ENCODE measurements around the gene FBXO22.
"Not testable (repeated sequence)": the region's sequence is repeated elsewhere in the genome, so short reads cannot be mapped to it uniquely, and the experiment has no call there.

Gene FBXO22

DNA sequence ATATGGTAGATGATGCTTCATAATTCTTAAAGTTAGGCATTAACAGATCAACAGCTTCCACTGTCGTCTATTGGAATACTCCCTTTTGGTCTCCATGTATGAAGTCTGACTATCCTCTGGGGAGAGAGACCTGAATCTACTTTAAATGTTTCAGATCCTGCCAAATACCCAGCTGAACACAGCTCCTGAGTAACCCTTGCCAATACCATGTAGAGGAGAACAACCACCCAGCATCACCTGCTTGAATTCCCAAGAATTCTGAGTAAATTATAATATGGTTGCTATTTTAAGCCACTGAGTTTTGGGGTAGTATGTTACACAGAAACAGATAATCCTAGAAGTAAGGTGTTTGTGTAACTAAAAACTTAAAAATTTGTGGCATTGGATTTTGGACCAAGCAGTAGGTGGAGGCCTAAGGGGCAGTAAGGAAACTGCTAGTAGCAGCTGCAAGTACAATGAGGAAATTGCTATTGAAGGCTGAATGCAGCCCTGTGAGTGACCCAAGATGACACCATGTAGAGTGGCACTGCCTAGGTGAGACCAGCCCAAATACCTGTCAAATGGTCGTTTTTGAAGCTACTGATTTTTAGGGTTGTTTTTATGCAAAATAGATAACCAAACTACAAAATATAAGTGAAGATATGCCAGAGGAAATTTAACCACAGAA lies 77.6 kb downstream of the FBXO22 start:
- DNase-seq (ENCODE audit: low read depth in 2 of 2): no peak

DNA sequence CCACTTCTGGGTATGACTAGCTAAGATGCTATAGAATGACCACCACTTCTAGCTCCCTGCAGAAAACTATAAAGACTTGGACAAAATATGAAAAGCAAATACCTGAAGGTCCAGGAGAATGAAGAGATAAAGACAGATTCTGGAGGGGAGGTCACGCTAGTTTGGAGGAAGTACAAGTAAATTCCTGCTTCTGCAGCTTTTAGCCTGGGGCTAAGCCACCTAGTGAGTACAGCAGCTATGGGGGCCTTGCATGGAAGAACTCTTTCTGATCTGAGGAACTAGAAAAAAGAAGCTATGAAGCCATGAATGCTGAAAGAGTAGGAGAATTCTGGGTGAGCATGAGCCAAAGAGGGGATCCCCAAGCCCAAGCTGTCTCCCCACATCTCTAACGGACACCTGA lies 78.8 kb downstream of the FBXO22 start:
- no peak for DNase-seq (ENCODE audit: low read depth in 2 of 2)

DNA sequence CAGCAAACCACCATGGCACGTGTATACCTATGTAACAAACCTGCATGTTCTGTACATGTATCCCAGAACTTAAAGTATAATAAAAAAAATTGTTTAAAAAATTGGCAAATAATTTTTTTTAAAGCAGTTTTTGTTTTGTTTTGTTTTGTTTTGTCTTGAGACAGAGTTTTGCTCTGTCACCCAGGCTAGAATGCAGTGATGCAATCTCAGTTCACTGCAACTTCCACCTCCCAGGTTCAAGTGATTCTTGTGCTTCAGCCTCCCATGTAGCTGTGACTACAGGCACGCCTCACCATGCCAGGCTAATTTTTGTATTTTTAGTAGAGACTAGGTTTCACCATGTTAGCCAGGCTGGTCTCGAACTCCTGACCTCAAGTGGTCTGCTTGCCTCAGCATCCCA lies 81.0 kb downstream of the FBXO22 start:
- not testable (repeated sequence) for DNase-seq (ENCODE audit: low read depth in 2 of 2)

DNA sequence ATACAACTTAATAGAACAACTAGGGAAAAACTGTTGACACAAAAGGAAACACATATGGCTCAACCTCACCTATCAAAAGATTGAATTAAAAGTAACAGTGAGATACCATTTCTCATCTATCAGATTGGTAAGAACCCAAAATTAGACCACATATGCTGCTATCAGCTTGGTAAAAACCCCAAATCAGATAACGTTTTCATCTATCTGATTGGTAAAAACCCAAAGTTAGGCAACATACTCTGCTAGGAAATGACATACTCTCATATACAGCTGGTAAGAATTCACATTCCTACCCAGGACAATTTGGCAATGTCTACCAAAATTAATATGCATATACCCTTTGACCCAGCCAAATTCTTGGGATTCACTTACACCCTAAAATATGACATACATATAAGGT lies 82.3 kb downstream of the FBXO22 start:
- DNase-seq (ENCODE audit: low read depth in 2 of 2): no peak

DNA sequence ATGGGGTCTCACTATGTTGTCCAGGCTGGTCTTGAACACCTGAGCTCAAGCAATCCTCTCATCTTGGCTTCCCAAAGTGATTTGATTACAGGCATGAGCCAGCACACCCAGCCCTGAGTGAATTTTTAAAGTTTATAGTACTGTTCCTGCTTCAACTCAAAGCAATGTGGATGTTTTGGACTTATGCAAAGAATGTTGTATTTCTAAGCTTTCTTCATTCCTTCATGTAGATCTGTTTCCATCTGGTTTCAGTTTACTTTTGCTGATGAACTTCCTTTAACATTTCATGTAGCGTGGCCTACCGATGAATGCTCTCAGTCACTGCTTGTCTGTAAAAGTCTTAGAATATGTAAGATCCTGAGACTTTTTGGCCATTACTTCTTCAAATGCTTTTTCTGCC lies 85.4 kb downstream of the FBXO22 start:
- DNase-seq (ENCODE audit: low read depth in 2 of 2): no peak

DNA sequence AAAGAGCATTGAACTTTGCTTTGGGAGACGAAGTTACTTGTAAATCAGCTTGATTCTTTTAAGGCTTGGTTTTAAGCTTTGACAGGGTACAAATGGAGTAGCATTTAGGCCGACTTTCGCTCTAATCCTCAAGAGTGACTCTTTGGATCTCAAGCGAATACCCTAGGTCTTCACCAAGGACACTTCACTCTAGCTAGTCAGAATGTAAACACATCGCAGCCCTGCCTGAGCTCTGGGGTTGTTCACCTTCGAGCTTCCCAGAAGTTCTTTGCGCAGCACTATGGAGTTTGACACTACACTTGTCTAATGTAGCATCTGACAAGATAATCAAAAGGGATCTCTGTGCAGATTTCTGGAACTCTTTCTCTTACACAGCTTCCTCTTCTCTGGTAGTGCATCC lies 86.2 kb downstream of the FBXO22 start:
- DNase-seq (ENCODE audit: low read depth in 2 of 2): no peak
